GM19035 (cell line): ENCODE data around the gene GIN1.
A peak's percentile ranks its signal among the peaks of the same experiment; 100 is the strongest.
"Not testable (repeated sequence)": the region's sequence is repeated elsewhere in the genome, so short reads cannot be mapped to it uniquely, and the experiment has no call there.

Experiments
- ATAC-seq: cut with Tn5 transposase; IDR thresholded peaks from one replicate; pipeline ENCODE4 v1.9.1; 2021; ENCODE audit not compliant: unreplicated experiment

GIN1 gene, protein sequence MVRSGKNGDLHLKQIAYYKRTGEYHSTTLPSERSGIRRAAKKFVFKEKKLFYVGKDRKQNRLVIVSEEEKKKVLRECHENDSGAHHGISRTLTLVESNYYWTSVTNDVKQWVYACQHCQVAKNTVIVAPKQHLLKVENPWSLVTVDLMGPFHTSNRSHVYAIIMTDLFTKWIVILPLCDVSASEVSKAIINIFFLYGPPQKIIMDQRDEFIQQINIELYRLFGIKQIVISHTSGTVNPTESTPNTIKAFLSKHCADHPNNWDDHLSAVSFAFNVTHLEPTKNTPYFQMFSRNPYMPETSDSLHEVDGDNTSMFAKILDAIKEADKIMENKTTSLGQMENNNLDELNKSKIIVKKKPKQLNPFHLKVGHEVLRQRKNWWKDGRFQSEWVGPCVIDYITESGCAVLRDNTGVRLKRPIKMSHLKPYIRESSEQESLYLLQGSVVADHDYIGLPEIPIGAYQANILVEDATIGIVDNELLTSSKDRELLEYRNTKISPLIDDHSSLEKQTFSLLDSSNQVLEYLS

GRCh38 chr5:103119765-103120606 is at the start of gene GIN1, which contains the start of gene PPIP5K2:
Gene GIN1 (minus strand): TSS chr5:103120138. CDS start chr5:103108707, 11,431 bp downstream.
Gene PPIP5K2 (plus strand): TSS chr5:103120301. CDS start chr5:103129590, 9,289 bp downstream.
- ATAC-seq = peak; percentile 91

DNA sequence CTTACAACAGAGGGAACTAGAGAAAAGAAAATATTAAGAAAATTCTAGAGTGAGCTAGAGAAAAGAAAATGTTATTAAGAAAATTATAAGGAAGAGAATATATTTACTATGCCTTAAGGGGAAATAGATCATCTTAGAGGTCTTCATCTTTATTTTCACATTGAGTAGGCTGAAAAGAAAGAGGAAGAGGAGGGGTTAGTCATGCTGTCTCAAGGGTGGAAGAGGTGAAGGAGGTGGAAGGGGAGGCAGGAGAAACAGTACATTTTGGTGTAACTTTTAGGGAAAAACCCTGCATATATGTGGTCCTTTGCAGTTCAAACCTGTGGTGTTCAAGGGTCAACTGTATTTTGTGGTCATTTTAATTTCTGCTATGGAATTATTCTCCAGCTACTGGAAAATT is 46.8 kb upstream of the GIN1 start:
- ATAC-seq = no peak

DNA sequence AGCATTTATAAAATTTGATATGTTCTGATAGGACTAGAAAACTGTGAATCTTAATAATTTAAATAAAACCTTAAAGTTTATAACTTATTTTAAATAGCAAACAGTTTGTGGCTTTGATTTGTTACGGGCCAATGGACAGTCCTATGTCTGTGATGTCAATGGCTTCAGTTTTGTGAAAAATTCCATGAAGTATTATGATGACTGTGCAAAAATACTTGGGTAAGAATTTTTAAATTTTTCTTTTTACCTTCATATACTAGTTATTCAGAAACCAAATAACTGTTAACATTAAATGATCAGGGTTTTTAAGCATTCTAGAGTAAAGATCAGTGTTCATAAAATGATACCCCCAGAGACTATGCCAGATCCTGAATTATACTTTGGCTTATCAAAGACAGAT is 31.2 kb upstream of the GIN1 start:
- ATAC-seq = no peak

- ATAC-seq = no peak
Observed at GRCh38 chr5:103148213-103148612, 28.3 kb upstream of the GIN1 start.

GRCh38 chr5:103145196-103145595 is 25.3 kb upstream of the GIN1 start:
- no peak for ATAC-seq

- ATAC-seq = not testable (repeated sequence)
Observed at GRCh38 chr5:103142132-103142531, 22.2 kb upstream of the GIN1 start.

GRCh38 chr5:103139264-103139865 is 19.4 kb upstream of the GIN1 start:
- ATAC-seq = peak; percentile 97

GRCh38 chr5:103138202-103138690 is 18.3 kb upstream of the GIN1 start:
- no peak for ATAC-seq

DNA sequence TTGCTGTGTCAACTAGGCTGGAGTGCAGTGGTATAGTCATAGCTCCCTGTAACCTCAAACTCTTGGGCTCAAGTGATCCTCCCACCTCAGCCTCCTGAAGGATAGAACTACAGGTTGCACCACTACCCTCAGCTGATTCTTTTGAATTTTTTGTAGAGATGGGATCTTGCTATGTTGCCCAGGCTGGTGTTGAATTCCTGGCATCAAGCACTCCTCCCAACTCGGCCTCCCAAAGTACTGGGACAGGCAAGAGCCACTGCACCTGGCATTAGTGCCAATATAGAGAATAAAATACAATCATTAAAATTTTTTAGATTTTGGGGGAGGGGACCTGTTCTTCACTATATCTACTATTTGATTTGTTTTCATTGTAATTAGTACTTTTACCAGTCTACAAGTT is 15.5 kb upstream of the GIN1 start:
- no peak for ATAC-seq

- ATAC-seq = no peak
Observed at GRCh38 chr5:103133231-103133630, 13.3 kb upstream of the GIN1 start.

DNA sequence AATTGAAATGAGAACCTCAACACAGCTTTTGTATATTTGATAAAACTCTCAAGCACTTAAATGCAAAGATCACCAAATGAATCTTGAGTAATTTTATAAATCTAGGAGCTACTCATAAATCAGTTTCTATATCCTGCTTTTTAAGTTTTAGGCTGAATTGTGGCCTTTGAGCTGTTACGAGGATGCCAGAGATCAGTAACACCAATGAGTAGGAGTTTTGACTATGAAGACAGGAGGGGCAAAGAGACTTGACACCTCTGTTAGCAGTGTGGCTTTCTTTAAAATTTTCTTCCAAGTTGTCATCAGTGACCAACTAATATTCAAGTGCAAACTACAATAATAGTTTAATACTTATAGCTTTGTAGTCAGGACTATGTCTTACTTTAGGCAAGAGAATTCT is 12.7 kb upstream of the GIN1 start:
- ATAC-seq = no peak

- no peak for ATAC-seq
Observed at GRCh38 chr5:103128202-103128601, 8.3 kb upstream of the GIN1 start.

DNA sequence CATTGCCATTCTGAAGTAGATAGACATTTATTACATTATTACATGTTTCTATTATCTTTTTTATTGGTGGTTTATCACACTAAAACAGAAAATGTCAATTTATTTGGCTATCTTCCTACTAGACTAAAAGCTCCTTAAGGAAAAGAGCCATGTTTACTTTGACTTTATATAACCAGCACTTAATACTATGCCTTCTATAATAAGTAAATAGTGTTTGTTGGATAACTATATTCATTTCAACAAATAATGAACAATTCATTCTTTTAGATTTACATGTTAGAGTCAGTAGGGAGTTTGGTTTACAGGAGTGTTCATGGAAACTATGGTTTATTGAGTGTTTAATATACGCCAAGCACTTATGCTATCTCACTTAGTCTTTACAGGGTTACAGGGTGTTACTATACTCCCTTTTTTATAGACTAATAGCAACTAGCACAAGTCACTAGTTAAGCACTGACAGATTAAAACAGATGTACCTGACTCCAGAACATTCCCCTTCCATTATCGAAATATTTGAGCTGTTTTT is 7.4 kb upstream of the GIN1 start:
- ATAC-seq = no peak

- no peak for ATAC-seq
Observed at GRCh38 chr5:103126557-103126956, 6.6 kb upstream of the GIN1 start.

- ATAC-seq = no peak
Observed at GRCh38 chr5:103122242-103122641, 2.3 kb upstream of the GIN1 start.

DNA sequence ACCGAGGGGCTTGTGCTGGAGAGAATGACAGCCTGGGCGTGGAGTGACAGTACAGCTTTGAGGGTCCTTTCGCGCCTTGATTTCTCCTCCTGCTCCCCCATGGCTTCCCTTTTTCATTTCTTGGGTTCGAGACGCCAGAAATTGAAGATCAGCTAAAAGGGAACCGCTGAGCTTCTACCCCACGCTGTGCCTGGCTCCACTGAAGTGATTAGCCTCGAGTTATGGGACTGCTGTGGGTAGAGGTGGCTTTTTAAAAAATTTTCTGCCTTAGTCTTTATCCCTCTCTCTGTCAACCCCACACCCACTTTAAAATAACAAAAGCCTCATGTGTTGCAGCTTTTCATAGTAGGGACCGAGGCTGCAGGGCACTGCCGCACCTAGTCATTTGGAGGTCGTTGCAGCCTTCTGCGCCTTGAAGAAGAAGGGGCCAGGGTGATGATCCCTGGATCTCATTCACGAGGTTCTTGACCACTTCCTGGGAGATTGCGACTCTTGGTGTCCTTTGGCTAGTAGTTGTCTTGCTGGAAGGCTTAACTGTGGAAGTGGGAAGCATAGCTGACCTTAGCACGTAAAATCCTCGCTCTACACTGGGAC is 766 bp upstream of the GIN1 start:
- ATAC-seq = no peak

DNA sequence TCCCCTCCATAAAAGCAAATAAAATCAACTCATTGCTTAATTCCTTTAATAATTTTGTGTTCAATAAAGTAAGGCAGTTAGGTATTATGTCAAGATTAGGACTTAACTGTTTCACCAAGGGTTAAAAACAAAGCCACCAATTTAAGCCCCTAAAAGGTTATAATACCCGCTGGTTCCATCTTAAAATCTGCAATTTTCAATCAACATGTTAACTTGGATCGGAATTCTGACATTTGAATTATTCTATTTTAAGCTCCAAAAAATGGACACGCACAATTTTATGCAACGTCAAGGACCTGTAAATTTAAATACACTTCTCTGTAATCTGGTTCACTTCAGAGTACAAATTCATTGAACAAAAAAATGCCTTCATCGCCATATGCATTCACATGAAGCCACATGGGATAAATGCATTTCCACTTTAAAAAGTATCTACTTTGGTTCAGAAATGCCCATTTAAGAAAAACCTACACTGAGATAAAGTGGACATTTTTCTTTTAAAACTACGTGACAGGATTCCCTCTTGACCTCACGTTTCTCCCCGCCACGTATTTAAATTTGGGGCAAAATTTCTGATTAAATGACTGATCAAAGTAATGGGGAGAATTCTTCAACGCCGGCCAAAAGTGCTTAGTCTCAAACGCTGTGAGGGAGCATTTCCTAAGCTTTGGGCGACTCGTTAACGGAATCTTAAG is 721 bp downstream of the GIN1 start:
- ATAC-seq = no peak

GRCh38 chr5:103117471-103117991 is 2.4 kb downstream of the GIN1 start:
- ATAC-seq = no peak

GRCh38 chr5:103114440-103114839 is 5.5 kb downstream of the GIN1 start:
- no peak for ATAC-seq

GRCh38 chr5:103112910-103113309 is 7.0 kb downstream of the GIN1 start:
- ATAC-seq = no peak
